Hematopoietic multipotent progenitor cell (in vitro differentiated cells): Measurements from ENCODE around the gene ITPKB. TPM values are rescaled to one million over a fixed set of nuclear protein-coding genes. Genes with fewer than 3 reads are reported as not detected.
"Not testable (repeated sequence)": the region's sequence is repeated elsewhere in the genome, so short reads cannot be mapped to it uniquely, and the experiment has no call there.

ENCODE experiments used
- DNase-seq, 3 donors: peaks; one replicate each; pipeline ENCODE4 v3.0.0-alpha.2; 2011 to 2015; ENCODE audit warnings: low read depth in 2 of 3, low spot score in 2 of 3
- total RNA-seq: library from RNA; depleted of rRNA; stranded (reverse); fragments of >200 nt; gene quantifications from one replicate; pipeline ENCODE4 v1.2.3, GENCODE V29; 2012

ITPKB gene
- total RNA-seq, 1 donor, result 21.8 TPM

- DNase-seq, result peak; percentile 45 to 78 (median 73)
Observed at GRCh38 chr1:226608699-226609505, 130.2 kb downstream of the ITPKB start.

GRCh38 chr1:226607821-226608220 is 131.3 kb downstream of the ITPKB start:
- no peak for DNase-seq

GRCh38 chr1:226607268-226607660 is 131.8 kb downstream of the ITPKB start:
- no peak for DNase-seq

- DNase-seq, result no peak
Observed at GRCh38 chr1:226606311-226607267, 132.5 kb downstream of the ITPKB start.

- no peak for DNase-seq
Observed at GRCh38 chr1:226605318-226605950, 133.6 kb downstream of the ITPKB start.

- no peak for DNase-seq
Observed at GRCh38 chr1:226604560-226605317, 134.3 kb downstream of the ITPKB start.

GRCh38 chr1:226603858-226604559 is 135.1 kb downstream of the ITPKB start:
- DNase-seq, result no peak

- DNase-seq, result peak in 1 of 3 donors; percentile 18
Observed at GRCh38 chr1:226603022-226603857, 135.8 kb downstream of the ITPKB start.

GRCh38 chr1:226602186-226603021 is 136.7 kb downstream of the ITPKB start:
- DNase-seq, result no peak

- DNase-seq, result no peak
Observed at GRCh38 chr1:226601456-226601855, 137.6 kb downstream of the ITPKB start.

- DNase-seq, result no peak
Observed at GRCh38 chr1:226600254-226600653, 138.8 kb downstream of the ITPKB start.

- no peak for DNase-seq
Observed at GRCh38 chr1:226599636-226600238, 139.3 kb downstream of the ITPKB start.

- not testable (repeated sequence) for DNase-seq
Observed at GRCh38 chr1:226598955-226599354, 140.1 kb downstream of the ITPKB start.

- no peak for DNase-seq
Observed at GRCh38 chr1:226598455-226598849, 140.6 kb downstream of the ITPKB start.

- no peak for DNase-seq
Observed at GRCh38 chr1:226597616-226598454, 141.2 kb downstream of the ITPKB start.

- DNase-seq, result no peak
Observed at GRCh38 chr1:226596531-226597165, 142.4 kb downstream of the ITPKB start.
